HepG2 (cell line): Measurements from ENCODE around the gene TET2. TPM values are rescaled to one million over a fixed set of nuclear protein-coding genes. Genes with fewer than 3 reads are reported as not detected.

Source experiments
- CBX5 ChIP-seq: sonication (generic); formaldehyde crosslinking; IDR thresholded peaks from 2 replicates; pipeline ENCODE4 v1.4.0; 2020; ENCODE audit warnings: missing genetic modification reagents, borderline replicate concordance
- CERS6 ChIP-seq: sonication (generic); formaldehyde crosslinking; IDR thresholded peaks from 2 replicates; pipeline ENCODE4 v1.5.0; 2020; ENCODE audit warnings: missing genetic modification reagents
- GLI4 ChIP-seq: sonication (generic); formaldehyde crosslinking; IDR thresholded peaks from 2 replicates; pipeline ENCODE4 v1.5.1; 2020; ENCODE audit warnings: missing genetic modification reagents, mild to moderate bottlenecking, moderate library complexity, borderline replicate concordance
- MED1 ChIP-seq: sonication (generic); formaldehyde crosslinking; IDR thresholded peaks from 2 replicates; pipeline ENCODE4 v1.4.0; 2020; ENCODE audit warnings: missing genetic modification reagents
- MXD4 ChIP-seq: IDR thresholded peaks from 2 replicates; pipeline ENCODE4 v1.6.1; 2016; ENCODE audit warnings: mild to moderate bottlenecking, missing biosample characterization, missing genetic modification reagents
- NFE2 ChIP-seq: sonication (generic); formaldehyde crosslinking; IDR thresholded peaks from 2 replicates; pipeline ENCODE4 v1.4.0; 2020; ENCODE audit warnings: missing genetic modification reagents
- PHF20 ChIP-seq: sonication (generic); formaldehyde crosslinking; IDR thresholded peaks from 2 replicates; pipeline ENCODE4 v1.5.0; 2020; ENCODE audit warnings: mild to moderate bottlenecking, missing genetic modification reagents
- POLR2A ChIP-seq, 2 experiments: IDR thresholded peaks; 2 replicates each; pipeline ENCODE4 v1.6.1; 2011; ENCODE audit warnings: low read depth in 2 of 2, low read length in 2 of 2, mild to moderate bottlenecking in 1 of 2, moderate library complexity in 1 of 2; ENCODE audit not compliant: insufficient read depth in 1 of 2
- SMAD3 ChIP-seq: sonication (generic); formaldehyde crosslinking; IDR thresholded peaks from 2 replicates; pipeline ENCODE4 v1.4.0; 2020; ENCODE audit warnings: missing genetic modification reagents
- TEF ChIP-seq: sonication (generic); formaldehyde crosslinking; IDR thresholded peaks from 2 replicates; pipeline ENCODE4 v1.5.0; 2020; ENCODE audit warnings: missing genetic modification reagents
- U2AF1 ChIP-seq: fragments of 200-400 bp; formaldehyde crosslinking; optimal IDR thresholded peaks from 2 replicates; pipeline ENCODE3; 2017; ENCODE audit warnings: mild to moderate bottlenecking, low read depth, low read length
- ZBTB34 ChIP-seq: sonication (generic); formaldehyde crosslinking; IDR thresholded peaks from 2 replicates; pipeline ENCODE4 v1.8.0; 2022; ENCODE audit warnings: mild to moderate bottlenecking, missing genetic modification reagents
- ZBTB40 ChIP-seq, 2 experiments: fragments of 450-650 bp in 1 of 2; sonication (generic) in 1 of 2; formaldehyde crosslinking in 1 of 2; IDR thresholded peaks; 2 replicates each; pipeline versions ENCODE4 v1.6.1 to v1.8.0; 2016 to 2022; ENCODE audit warnings: antibody characterized with exemption in 1 of 2, mild to moderate bottlenecking in 1 of 2, missing genetic modification reagents in 1 of 2
- ZNF124 ChIP-seq: sonication (generic); formaldehyde crosslinking; IDR thresholded peaks from 2 replicates; pipeline ENCODE4 v1.4.0; 2020; ENCODE audit warnings: missing genetic modification reagents
- ZNF713 ChIP-seq: sonication (generic); formaldehyde crosslinking; IDR thresholded peaks from 2 replicates; pipeline ENCODE4 v1.4.0; 2020; ENCODE audit warnings: mild to moderate bottlenecking, missing genetic modification reagents
- ZNF737 ChIP-seq: sonication (generic); formaldehyde crosslinking; IDR thresholded peaks from 2 replicates; pipeline ENCODE4 v1.5.0; 2020; ENCODE audit warnings: missing genetic modification reagents, mild to moderate bottlenecking, borderline replicate concordance
- ZSCAN29 ChIP-seq: sonication (generic); formaldehyde crosslinking; conservative IDR thresholded peaks from 2 replicates; pipeline ENCODE4 v1.4.0; 2020; ENCODE audit warnings: mild to moderate bottlenecking, missing genetic modification reagents
- polyA plus RNA-seq, 8 experiments: library from polyadenylated mRNA; depleted of rRNA in 3 of 8; stranded (reverse) in 7 of 8; unstranded in 1 of 8; fragments of >200 nt; fragmentation: Illumina TruSeq in 4 of 8; extraction: Trizol in 4 of 8; gene quantifications; 2 replicates each; pipeline versions ENCODE4 v1.2.1 to v1.2.3, GENCODE V29; 2011 to 2016; ENCODE audit warnings: low read depth in 4 of 8, missing spikeins in 1 of 8, mixed read lengths in 1 of 8; ENCODE audit not compliant: insufficient read depth in 1 of 8
- total RNA-seq, 5 experiments: library from RNA; depleted of rRNA; stranded (reverse); fragments of >200 nt; fragmentation: Illumina TruSeq; extraction: Trizol; gene quantifications; 2 replicates each; pipeline ENCODE4 v1.2.3, GENCODE V29; 2016; ENCODE audit warnings: low read depth in 1 of 5

Gene TET2
- total and polyA plus RNA-seq, 2 of the 13 experiments (the other 11 are each of a cell fraction or from before 2014, with no cell fraction given) = 4.7 to 4.8 TPM

GRCh38 chr4:105146276-105147015 lies at the start of gene TET2 (continued):
- TF ChIP-seq TEF (no peak), ZNF713 (CRISPR knock-in tag) (no peak), ZBTB34 (CRISPR knock-in tag) (no peak), NFE2 (CRISPR knock-in tag) (no peak), ZNF124 (CRISPR knock-in tag) (no peak), U2AF1 (no peak), ZNF737 (CRISPR knock-in tag) (0 out of 2 replicates have a peak, but pooled peaks have one; percentile 49), PHF20 (CRISPR knock-in tag) (peak; percentile 11; the same call in 1 of the 2 replicates), CBX5 (no peak), MED1 (CRISPR knock-in tag) (no peak), ZSCAN29 (CRISPR knock-in tag) (no peak), POLR2A (IDR thresholded peaks at IDR 0.05; ENCODE audit: insufficient read depth in 1 of 2, low read depth in 2 of 2, low read length in 2 of 2) (peak; percentile 36 to 72), ZBTB40 (IDR thresholded peaks at IDR 0.05) (no peak), ZBTB40 (CRISPR knock-in tag; IDR thresholded peaks at IDR 0.05) (no peak; the same call in 1 of the 2 replicates), MXD4 (peak; percentile 55; the same call in 1 of the 2 replicates), SMAD3 (CRISPR knock-in tag) (no peak), CERS6 (CRISPR knock-in tag) (no peak), GLI4 (CRISPR knock-in tag) (no peak)
